HCT116 (cell line): Measurements from ENCODE around the gene DOCK10.

ENCODE experiments used
- ATF3 ChIP-seq: IDR thresholded peaks from 2 replicates; pipeline ENCODE4 v1.6.1; 2012
- EZH2 ChIP-seq: fragments of 200-600 bp; sonication (generic); IDR thresholded peaks from 2 replicates; pipeline ENCODE4 v1.6.1; 2017; ENCODE audit warnings: antibody characterized with exemption, mixed run types
- EZH2phosphoT487 ChIP-seq: fragments of 200-600 bp; IDR thresholded peaks from 2 replicates; pipeline ENCODE4 v1.6.1; 2018; ENCODE audit warnings: antibody characterized with exemption, borderline replicate concordance
- FOSL1 ChIP-seq: IDR thresholded peaks from 2 replicates; pipeline ENCODE4 v1.6.1; 2012; ENCODE audit warnings: low read depth
- JUND ChIP-seq: IDR thresholded peaks from 2 replicates; pipeline ENCODE4 v1.6.1; 2012
- ZNF274 ChIP-seq: fragments of 200-500 bp; sonication (Bioruptor generic); IDR thresholded peaks from 2 replicates; pipeline ENCODE4 v1.6.1; 2014; ENCODE audit warnings: mild to moderate bottlenecking, low read depth, low read length, inconsistent platforms
- TF ChIP-seq, protein P1 (sequence below), 3 experiments: fragments of 200-600 bp in 1 of 3; sonication (generic) in 1 of 3; IDR thresholded peaks in 2 of 3; conservative IDR thresholded peaks in 1 of 3; 2 replicates each; pipeline ENCODE4 v1.5.1; 2012 to 2017; ENCODE audit warnings: low read depth in 2 of 3, low read length in 2 of 3, antibody characterized with exemption in 1 of 3, borderline replicate concordance in 1 of 3, control low read depth in 1 of 3, mild to moderate bottlenecking in 1 of 3, mixed read lengths in 1 of 3, mixed run types in 1 of 3, moderate library complexity in 1 of 3; ENCODE audit not compliant: insufficient read depth in 1 of 3
- TF ChIP-seq, protein P2 (sequence below): IDR thresholded peaks from 2 replicates; pipeline ENCODE4 v1.6.1; 2012; ENCODE audit warnings: low read depth

GRCh38 chr2:224843141-224843540 lies 199.1 kb downstream of the DOCK10 start:
- TF ChIP-seq EZH2phosphoT487 (no peak), JUND (no peak), EZH2 (no peak), ATF3 (no peak), FOSL1 (no peak), ZNF274 (no peak)
- TF ChIP-seq, protein P1, sequence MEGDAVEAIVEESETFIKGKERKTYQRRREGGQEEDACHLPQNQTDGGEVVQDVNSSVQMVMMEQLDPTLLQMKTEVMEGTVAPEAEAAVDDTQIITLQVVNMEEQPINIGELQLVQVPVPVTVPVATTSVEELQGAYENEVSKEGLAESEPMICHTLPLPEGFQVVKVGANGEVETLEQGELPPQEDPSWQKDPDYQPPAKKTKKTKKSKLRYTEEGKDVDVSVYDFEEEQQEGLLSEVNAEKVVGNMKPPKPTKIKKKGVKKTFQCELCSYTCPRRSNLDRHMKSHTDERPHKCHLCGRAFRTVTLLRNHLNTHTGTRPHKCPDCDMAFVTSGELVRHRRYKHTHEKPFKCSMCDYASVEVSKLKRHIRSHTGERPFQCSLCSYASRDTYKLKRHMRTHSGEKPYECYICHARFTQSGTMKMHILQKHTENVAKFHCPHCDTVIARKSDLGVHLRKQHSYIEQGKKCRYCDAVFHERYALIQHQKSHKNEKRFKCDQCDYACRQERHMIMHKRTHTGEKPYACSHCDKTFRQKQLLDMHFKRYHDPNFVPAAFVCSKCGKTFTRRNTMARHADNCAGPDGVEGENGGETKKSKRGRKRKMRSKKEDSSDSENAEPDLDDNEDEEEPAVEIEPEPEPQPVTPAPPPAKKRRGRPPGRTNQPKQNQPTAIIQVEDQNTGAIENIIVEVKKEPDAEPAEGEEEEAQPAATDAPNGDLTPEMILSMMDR (IDR thresholded peaks at IDR 0.05 in 2 of 3, conservative IDR thresholded peaks at IDR 0.05 in 1 of 3; ENCODE audit: borderline replicate concordance in 1 of 3, insufficient read depth in 1 of 3, low read depth in 2 of 3, low read length in 2 of 3), result no peak
- TF ChIP-seq, protein P2, sequence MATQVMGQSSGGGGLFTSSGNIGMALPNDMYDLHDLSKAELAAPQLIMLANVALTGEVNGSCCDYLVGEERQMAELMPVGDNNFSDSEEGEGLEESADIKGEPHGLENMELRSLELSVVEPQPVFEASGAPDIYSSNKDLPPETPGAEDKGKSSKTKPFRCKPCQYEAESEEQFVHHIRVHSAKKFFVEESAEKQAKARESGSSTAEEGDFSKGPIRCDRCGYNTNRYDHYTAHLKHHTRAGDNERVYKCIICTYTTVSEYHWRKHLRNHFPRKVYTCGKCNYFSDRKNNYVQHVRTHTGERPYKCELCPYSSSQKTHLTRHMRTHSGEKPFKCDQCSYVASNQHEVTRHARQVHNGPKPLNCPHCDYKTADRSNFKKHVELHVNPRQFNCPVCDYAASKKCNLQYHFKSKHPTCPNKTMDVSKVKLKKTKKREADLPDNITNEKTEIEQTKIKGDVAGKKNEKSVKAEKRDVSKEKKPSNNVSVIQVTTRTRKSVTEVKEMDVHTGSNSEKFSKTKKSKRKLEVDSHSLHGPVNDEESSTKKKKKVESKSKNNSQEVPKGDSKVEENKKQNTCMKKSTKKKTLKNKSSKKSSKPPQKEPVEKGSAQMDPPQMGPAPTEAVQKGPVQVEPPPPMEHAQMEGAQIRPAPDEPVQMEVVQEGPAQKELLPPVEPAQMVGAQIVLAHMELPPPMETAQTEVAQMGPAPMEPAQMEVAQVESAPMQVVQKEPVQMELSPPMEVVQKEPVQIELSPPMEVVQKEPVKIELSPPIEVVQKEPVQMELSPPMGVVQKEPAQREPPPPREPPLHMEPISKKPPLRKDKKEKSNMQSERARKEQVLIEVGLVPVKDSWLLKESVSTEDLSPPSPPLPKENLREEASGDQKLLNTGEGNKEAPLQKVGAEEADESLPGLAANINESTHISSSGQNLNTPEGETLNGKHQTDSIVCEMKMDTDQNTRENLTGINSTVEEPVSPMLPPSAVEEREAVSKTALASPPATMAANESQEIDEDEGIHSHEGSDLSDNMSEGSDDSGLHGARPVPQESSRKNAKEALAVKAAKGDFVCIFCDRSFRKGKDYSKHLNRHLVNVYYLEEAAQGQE, result no peak
